A673 (cell line): ENCODE data around the gene TMEM214. TPM values are rescaled to one million over a fixed set of nuclear protein-coding genes. Genes with fewer than 3 reads are reported as not detected.

Experiments
- BruUV-seq: library from RNA; stranded (reverse); fragments of 400-500 nt; replicated peaks from 2 replicates; lab custom pipeline; 2021; lab: Mats Ljungman, UMichigan
- CTCF ChIA-PET: fragments of 300-600 bp; sonication (Branson Sonifier 250); formaldehyde crosslinking; loops from one replicate; lab custom pipeline; 2022; ENCODE audit warnings: antibody characterized with exemption; lab: Charles Lee
- POLR2A ChIA-PET: fragments of 300-600 bp; sonication (Branson Sonifier 250); formaldehyde crosslinking; loops from one replicate; lab custom pipeline; 2022; ENCODE audit warnings: antibody characterized with exemption; ENCODE audit not compliant: low non-redundant PET; lab: Charles Lee
- DNase-seq: peaks from one replicate; pipeline ENCODE4 v3.0.0-alpha.2; 2015; ENCODE audit warnings: low spot score
- H3K27ac ChIP-seq: fragments of 200-600 bp; sonication (generic); 2 replicates; pipeline ENCODE4 v1.5.1; 2016; ENCODE audit warnings: mixed run types, low read depth, mild to moderate bottlenecking, mixed read lengths, antibody characterized with exemption, low read length; ENCODE audit not compliant: poor library complexity, severe bottlenecking
- H3K27me3 ChIP-seq: fragments of 200-600 bp; sonication (generic); replicated peaks from 2 replicates; pipeline ENCODE4 v1.6.1; 2017; ENCODE audit warnings: mixed run types, low read depth, mild to moderate bottlenecking, mixed read lengths, antibody characterized with exemption, low read length; ENCODE audit not compliant: insufficient read depth, poor library complexity
- H3K36me3 ChIP-seq: fragments of 200-600 bp; sonication (generic); 2 replicates; pipeline ENCODE4 v1.6.1; 2016; ENCODE audit warnings: mixed run types, mild to moderate bottlenecking, mixed read lengths, antibody characterized with exemption, low read length; ENCODE audit not compliant: insufficient read depth, poor library complexity, severe bottlenecking
- H3K4me1 ChIP-seq: fragments of 200-600 bp; sonication (generic); 2 replicates; pipeline ENCODE4 v1.6.1; 2017; ENCODE audit warnings: mixed run types, mild to moderate bottlenecking, mixed read lengths, antibody characterized with exemption, low read length; ENCODE audit not compliant: insufficient read depth, poor library complexity, severe bottlenecking
- H3K4me3 ChIP-seq: fragments of 200-600 bp; sonication (generic); 2 replicates; pipeline ENCODE4 v1.5.1; 2016; ENCODE audit warnings: low read depth, mixed run types, mild to moderate bottlenecking, mixed read lengths, low read length; ENCODE audit not compliant: poor library complexity, severe bottlenecking
- H3K9me3 ChIP-seq: fragments of 200-600 bp; sonication (generic); 2 replicates; pipeline ENCODE4 v1.6.1; 2016; ENCODE audit warnings: mixed run types, low read depth, mild to moderate bottlenecking, mixed read lengths, antibody characterized with exemption, low read length; ENCODE audit not compliant: poor library complexity, severe bottlenecking
- CTCF ChIP-seq: fragments of 300-800, 200-600 bp; sonication (generic); conservative IDR thresholded peaks from 2 replicates; pipeline ENCODE4 v1.5.1; 2017; ENCODE audit warnings: low read depth, mild to moderate bottlenecking, antibody characterized with exemption, low read length, moderate library complexity, mixed read lengths
- EZH2 ChIP-seq: fragments of 200-600 bp; sonication (generic); IDR thresholded peaks from 2 replicates; pipeline ENCODE4 v1.6.1; 2017; ENCODE audit warnings: borderline replicate concordance, low read depth, mild to moderate bottlenecking, mixed read lengths, antibody characterized with exemption, low read length; ENCODE audit not compliant: poor library complexity, severe bottlenecking
- intact Hi-C: fragments of 100-400 bp; cut with micrococcal nuclease; formaldehyde crosslinking; loops from one replicate; pipeline ENCODE4 v1.10.0; 2022; ENCODE audit not compliant: unreplicated experiment
- total RNA-seq: library from RNA; stranded (reverse); gene quantifications from 2 replicates; pipeline ENCODE4 v1.2.3, GENCODE V29; 2021

Gene TMEM214
- total RNA-seq, 1 experiment from 2014 or later: 76.7 TPM

- ChIA-PET CTCF (no interaction called here), POLR2A (no interaction called here)
- H3K27me3 ChIP-seq: no peaks in the 10 kb centered on the region
- TF ChIP-seq EZH2 (no peak), CTCF (no peak)
- H3K36me3 ChIP-seq: peaks cover 52% of the 10 kb centered on the region
- no TSS peak for BruUV-seq
- no peak overlapping the region for H3K4me3 ChIP-seq
- no peak overlapping the region for H3K27ac ChIP-seq
- intact Hi-C loops: no loop called here
- peaks cover 12% of the 10 kb centered on the region for H3K4me1 ChIP-seq
- no peaks in the 10 kb centered on the region for H3K9me3 ChIP-seq
- no peak for DNase-seq
Measured at GRCh38 chr2:27053321-27053720, 20.6 kb downstream of the TMEM214 start.

GRCh38 chr2:27053776-27054175 lies 21.0 kb downstream of the TMEM214 start:
- no peak for TF ChIP-seq EZH2
- no peak for TF ChIP-seq CTCF
- Histone ChIP-seq H3K4me1 (peaks cover 12% of the 10 kb centered on the region), H3K27ac (no peak overlapping the region), H3K4me3 (no peak overlapping the region), H3K36me3 (peaks cover 52% of the 10 kb centered on the region), H3K27me3 (no peaks in the 10 kb centered on the region), H3K9me3 (no peaks in the 10 kb centered on the region)
- ChIA-PET CTCF (no interaction called here), POLR2A (interaction anchor here (0.8 kb wide), 1 partner anchor 36 kb away, joined by 4 read pairs; no protein-coding TSS in a partner anchor)
- intact Hi-C loops: no loop called here
- no peak for DNase-seq
- no TSS peak for BruUV-seq

- Histone ChIP-seq H3K27ac (no peak overlapping the region), H3K9me3 (no peaks in the 10 kb centered on the region), H3K27me3 (no peaks in the 10 kb centered on the region), H3K36me3 (peaks cover 52% of the 10 kb centered on the region), H3K4me3 (no peak overlapping the region), H3K4me1 (peaks cover 7% of the 10 kb centered on the region)
- ChIA-PET POLR2A (interaction anchor here (0.8 kb wide), 1 partner anchor 37 kb away, joined by 4 read pairs; no protein-coding TSS in a partner anchor), CTCF (no interaction called here)
- DNase-seq: no peak
- TF ChIP-seq EZH2: no peak
- TF ChIP-seq CTCF: no peak
- intact Hi-C loops: no loop called here
- BruUV-seq: no TSS peak
Measured at GRCh38 chr2:27054721-27055120, 22.0 kb downstream of the TMEM214 start.
